ENCODE results near the gene CST4.
"Not testable (repeated sequence)": the region's sequence is repeated elsewhere in the genome, so short reads cannot be mapped to it uniquely, and the experiment has no call there.

The CST4 gene

DNA sequence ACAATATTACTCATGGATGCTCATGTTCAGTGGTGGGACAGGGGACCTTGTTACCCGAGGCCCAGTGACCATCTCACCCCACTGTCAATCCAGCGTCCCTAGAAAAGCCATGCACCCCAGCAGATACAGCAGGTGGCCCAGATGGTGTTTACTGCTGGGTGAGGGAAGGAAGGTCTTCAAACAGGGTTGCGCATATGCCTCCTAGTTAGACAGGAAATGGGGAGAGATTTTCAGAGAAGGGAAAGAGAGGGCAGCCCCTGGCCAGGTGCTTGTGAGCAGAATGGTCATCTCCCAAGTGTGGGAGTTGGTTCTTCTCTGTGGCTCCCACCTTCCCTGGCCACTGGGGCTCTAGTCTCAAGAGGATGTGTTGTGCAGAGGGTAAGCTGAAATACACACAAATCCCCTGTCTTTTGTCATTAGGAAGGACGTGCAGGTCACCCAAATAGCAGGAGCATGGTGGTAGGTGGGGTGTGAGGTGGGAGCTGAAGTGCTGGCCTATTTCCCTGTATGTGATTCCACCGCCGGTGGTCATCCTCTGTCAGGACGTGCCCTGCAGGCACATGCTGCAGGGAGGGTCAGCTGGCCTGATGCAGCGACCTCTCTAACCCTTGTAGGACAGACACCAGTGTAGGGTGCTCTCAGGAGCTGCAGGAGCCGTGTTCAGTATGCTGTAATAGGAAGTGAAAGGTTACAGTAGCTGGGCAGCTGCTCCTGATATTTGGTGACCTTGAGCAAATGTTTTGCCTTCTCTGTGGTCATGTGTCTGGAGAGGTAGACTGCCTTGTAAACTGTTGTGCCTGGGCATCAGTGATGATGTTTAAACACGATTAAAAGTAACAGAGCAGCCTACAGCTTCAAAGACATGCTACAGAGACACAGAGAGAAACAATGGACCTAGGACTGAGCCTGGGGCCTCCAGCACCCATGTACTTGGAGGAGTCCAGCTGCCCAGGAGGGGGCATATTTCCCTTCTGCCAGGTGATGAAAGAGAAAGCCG is 47.9 kb downstream of the CST4 start:
- no peak for DNase-seq

- no peak for DNase-seq
Observed at GRCh38 chr20:23640018-23640601, 48.7 kb downstream of the CST4 start.

GRCh38 chr20:23639490-23639958 is 49.3 kb downstream of the CST4 start:
- DNase-seq = no peak

GRCh38 chr20:23638309-23638708 is 50.5 kb downstream of the CST4 start:
- no peak for DNase-seq

DNA sequence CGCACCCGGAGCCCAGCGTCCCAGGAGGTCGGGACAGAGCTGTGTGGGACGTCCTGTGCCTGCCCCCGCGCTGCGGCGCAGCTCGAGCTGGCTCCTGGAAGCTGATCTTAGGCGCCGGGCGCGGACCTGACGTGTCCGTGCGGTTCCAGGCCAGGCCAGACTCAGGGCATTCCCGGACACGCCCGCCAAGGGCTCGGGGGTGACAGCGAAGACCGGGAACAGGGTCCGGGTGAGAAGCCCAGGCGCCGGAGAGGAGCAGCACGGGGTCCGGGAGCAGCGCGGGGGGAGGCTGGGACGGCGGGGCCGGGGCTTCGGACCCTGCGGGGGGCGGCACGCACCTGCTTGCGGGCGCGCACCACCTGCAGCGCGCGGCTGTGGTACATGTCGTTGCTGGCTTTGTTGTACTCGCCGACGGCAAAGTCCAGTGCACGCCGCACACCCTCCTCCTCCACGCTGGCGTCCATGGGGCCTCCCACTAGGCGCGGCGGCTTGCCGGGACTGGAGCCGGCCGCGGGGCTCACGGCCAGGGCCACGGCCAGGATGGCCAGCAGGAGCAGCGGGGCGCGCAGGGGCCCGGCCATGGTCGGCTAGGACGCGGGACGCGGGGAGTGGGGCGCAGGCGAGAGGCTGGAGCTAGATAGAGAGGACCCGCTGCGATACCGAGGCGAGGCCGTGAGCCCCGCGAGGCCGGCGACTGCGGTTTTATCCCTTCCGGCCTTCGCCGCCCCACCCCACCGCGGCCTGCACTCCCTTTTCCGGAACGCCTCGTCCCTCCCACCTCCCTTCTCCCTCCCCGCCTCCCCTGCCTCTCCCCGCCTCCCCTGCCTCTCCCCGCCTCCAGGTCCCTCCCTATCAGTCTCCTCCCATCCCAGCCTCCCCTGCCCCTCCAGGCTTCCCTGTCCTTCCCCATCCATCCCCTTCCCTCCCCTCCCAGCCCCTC is 51.3 kb downstream of the CST4 start, which contains the start of gene CST3:
Gene CST3, minus strand, starts transcription at position 674 of the 940 bp plus-strand sequence. Its CDS starts 93 bp downstream, at position 581.
- DNase-seq = peak; percentile 65

GRCh38 chr20:23636908-23637281 is 51.9 kb downstream of the CST4 start:
- no peak for DNase-seq

GRCh38 chr20:23636182-23636907 is 52.5 kb downstream of the CST4 start:
- DNase-seq = no peak

DNA sequence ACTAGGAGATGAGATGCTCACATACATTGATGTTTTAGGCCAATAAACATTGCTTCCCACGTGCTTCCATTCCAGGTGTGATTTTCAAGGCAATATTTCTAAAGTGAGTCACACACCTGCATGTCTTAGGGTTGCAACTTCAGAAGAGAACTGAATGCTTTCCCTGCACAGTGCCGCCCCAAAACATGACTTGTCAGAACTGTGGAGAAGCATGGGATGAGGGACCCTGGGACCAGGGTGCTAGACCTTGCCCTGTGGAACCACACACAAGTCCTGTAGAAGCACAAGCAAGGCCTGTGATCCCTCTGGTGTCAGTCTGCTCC is 53.1 kb downstream of the CST4 start:
- DNase-seq = not testable (repeated sequence)

Measured in DMS153 (cell line).